HG03442 (cell line): ENCODE data around the gene METTL6.
"Not testable (repeated sequence)": the region's sequence is repeated elsewhere in the genome, so short reads cannot be mapped to it uniquely, and the experiment has no call there.

Source experiments
- ATAC-seq: cut with Tn5 transposase; IDR thresholded peaks from one replicate; pipeline ENCODE4 v1.9.1; 2021; ENCODE audit warnings: mild to moderate bottlenecking, moderate library complexity; ENCODE audit not compliant: unreplicated experiment

Gene METTL6

DNA sequence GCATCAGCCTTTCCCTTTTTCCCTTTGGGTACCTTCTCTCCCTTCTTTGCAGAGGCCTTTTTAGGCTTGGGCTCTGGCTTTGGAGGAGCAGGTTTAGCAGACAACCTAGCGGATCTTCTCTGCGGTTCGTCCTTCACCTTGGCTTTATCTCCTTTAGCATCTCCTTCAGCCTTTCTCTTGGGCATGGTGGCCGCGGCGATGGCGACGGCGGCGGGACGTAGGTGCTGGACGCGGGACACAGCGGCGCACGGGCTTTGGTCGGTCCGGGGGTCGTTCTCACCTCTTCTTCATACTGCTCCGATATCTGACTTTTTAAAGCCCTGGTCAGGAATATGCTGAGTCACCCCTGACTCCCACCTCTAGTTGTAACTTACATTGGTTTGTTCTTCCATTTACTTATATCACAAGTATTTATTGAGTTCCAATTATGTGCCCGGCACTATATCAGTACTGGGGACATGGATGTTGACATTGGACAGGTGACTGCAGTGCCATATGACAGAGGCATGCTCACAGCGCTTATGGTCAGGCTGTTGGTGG lies 51.8 kb downstream of the METTL6 start:
- no peak for ATAC-seq

GRCh38 chr3:15372918-15373317 lies 54.4 kb downstream of the METTL6 start:
- ATAC-seq, result no peak

DNA sequence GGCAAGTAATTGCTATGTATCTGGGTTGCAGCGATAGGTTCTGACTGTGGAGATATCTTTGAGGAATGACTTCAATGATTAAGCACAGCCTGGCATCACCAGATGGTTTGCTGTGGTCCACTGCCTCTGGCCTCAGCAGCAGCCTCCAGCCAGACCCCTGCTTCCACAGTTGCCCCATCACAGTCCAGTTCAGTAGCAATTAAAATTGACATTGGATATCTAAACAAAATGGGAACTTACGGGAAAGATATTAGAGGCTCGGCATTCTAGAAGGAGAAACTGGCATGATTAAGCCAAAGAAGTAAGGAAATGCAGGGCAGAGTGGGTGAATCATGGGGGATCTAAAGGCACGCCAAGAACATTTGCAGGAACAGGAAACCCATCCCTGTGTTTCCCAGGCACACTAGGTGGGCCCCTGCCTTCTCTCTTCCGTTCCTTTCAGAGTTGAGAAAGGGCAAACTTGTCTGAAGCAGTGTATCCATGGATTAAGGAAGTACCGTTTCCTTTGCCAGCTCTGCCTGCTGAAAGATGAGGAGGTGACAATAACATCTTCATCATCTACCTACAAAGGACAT lies 58.7 kb downstream of the METTL6 start:
- ATAC-seq, result no peak

DNA sequence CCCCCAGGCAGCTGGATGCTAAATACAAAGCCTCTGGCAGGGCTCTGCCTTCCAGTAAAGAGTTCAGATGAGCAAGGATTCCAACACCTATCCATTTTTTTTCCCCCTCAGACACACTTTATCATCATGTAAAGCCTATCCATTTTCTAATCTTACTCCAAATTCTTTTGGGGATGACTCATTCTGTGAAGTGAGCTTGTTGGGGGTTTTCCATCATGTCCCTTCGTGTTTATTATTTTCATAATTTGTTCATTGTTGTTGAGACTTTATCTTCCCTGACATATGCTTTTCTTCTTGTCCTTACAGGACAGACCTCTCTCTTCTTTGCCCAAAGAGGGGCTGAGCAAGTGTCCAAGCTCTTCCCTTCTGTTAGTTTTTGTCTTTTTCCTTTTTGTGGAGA lies 60.3 kb downstream of the METTL6 start:
- ATAC-seq, result no peak

DNA sequence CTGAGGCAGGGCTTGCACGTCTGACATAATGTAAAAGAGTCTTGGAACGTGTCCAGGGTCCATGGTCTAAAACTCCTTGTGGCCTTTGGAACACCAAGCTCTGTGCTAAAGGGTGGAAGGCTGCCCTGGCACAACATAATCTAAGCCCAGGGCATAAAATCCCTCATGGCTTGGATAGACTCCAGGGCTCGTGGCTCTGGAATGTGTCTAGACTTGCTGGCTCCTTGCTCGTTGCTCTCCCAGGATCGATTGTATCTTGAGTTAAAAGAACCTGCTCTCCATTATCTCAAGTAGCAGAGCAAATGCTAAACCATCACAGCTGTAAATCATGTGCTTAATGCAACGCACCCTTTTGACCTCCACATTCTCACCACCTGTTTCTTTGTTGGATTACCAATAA lies 63.3 kb downstream of the METTL6 start:
- ATAC-seq, result not testable (repeated sequence)

DNA sequence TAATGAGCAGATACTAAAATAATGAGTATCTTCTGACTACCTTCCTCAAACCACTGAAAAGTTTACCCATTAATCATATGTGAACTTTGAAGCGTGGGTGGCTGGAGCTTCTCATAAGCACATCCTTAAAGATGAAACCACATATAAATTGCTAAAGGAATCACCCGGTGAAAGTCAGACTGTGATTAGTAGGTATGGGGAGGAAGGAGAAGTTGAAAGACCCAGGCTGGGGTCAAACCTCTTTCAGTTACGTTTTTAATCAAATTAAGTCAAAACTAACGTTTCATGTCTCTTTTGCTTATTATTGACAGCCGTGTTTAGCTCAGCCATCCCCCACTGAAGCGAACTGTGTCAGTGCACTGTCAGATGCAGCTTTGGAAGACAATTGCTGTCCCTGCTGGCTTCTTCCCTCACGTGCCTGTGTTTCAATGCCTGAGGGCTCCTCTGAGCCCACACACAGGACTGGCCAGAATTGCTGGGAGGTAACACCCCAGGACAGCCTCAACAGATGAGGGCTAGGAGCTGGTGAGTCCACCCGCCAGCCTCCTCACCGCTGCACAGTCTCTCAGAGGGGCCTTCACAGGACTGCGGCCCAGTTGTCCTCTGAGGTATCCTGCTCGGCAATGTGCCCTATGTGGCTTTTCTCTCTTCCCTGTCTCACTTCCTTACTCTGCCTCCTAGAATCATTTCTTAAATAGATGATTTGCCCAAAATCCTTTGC lies 65.7 kb downstream of the METTL6 start:
- ATAC-seq, result peak; percentile 74

DNA sequence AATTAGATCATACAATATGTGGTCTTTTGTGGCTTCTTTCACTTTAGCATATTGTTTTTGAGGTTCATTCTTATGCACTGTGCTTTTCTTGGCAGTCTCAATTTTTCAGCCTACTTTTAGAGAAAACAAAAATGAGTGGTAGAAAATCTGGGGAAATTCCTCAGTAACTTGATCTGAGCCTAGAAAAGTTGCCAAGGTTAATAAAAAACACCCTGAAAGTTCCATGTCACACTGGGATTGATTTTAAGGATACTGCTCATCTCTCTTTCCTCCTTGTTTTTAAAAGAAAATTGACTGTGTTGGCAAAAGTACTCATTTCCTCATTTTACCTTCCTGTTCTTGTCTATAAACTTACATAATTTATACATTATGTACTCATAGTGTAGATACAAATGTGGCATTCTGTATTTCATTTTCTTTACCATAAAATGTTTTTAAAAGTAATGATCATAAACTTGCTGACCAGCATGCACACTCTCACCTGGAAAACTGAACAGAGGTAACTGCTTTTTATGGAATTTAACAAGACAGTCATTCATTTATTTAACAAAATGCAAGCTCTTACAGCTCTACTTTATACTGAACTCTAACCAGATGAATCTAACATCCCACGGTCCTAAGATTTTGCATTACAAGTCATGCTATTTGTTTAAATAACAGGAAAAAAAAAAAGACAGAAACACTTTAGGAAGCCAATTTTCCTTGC lies 66.4 kb downstream of the METTL6 start:
- ATAC-seq, result no peak
